HG02981 (cell line): ENCODE data around the gene IL12RB2.
A peak's percentile ranks its signal among the peaks of the same experiment; 100 is the strongest.
"Not testable (repeated sequence)": the region's sequence is repeated elsewhere in the genome, so short reads cannot be mapped to it uniquely, and the experiment has no call there.

Experiments
- ATAC-seq: cut with Tn5 transposase; IDR thresholded peaks from one replicate; pipeline ENCODE4 v1.9.1; 2021; ENCODE audit warnings: mild to moderate bottlenecking, moderate library complexity; ENCODE audit not compliant: unreplicated experiment

IL12RB2 gene

GRCh38 chr1:67430358-67431155 is 122.9 kb downstream of the IL12RB2 start, which contains the start of gene SERBP1:
SERBP1 (minus strand) TSS chr1:67430402; CDS start chr1:67430300, 102 bp downstream.
- peak; percentile 88 for ATAC-seq

- no peak for ATAC-seq
Measured at GRCh38 chr1:67431156-67431765, 123.6 kb downstream of the IL12RB2 start.

- ATAC-seq: no peak
Measured at GRCh38 chr1:67431869-67432578, 124.4 kb downstream of the IL12RB2 start.

GRCh38 chr1:67432745-67433144 is 125.1 kb downstream of the IL12RB2 start:
- ATAC-seq: no peak

GRCh38 chr1:67433837-67434236 is 126.2 kb downstream of the IL12RB2 start:
- ATAC-seq: no peak

- ATAC-seq: no peak
Measured at GRCh38 chr1:67434491-67434890, 126.8 kb downstream of the IL12RB2 start.

GRCh38 chr1:67436511-67437055 is 128.9 kb downstream of the IL12RB2 start:
- no peak for ATAC-seq

- no peak for ATAC-seq
Measured at GRCh38 chr1:67437961-67438360, 130.3 kb downstream of the IL12RB2 start.

- no peak for ATAC-seq
Measured at GRCh38 chr1:67439277-67440029, 131.8 kb downstream of the IL12RB2 start.

- ATAC-seq: no peak
Measured at GRCh38 chr1:67440339-67440738, 132.7 kb downstream of the IL12RB2 start.

- ATAC-seq: no peak
Measured at GRCh38 chr1:67441183-67441582, 133.5 kb downstream of the IL12RB2 start.

- ATAC-seq: no peak
Measured at GRCh38 chr1:67441739-67442281, 134.1 kb downstream of the IL12RB2 start.

- ATAC-seq: not testable (repeated sequence)
Measured at GRCh38 chr1:67446014-67446413, 138.3 kb downstream of the IL12RB2 start.
